Caco-2 (cell line): ENCODE measurements around the gene HCFC1R1. TPM values are rescaled to one million over a fixed set of nuclear protein-coding genes. Genes with fewer than 3 reads are reported as not detected.

Experiments
- BruUV-seq: library from RNA; stranded (reverse); fragments of 400-500 nt; replicated peaks from 2 replicates; lab custom pipeline; 2021; lab: Mats Ljungman, UMichigan
- CTCF ChIA-PET: fragments of 300-600 bp; sonication (Branson Sonifier 250); formaldehyde crosslinking; loops from one replicate; lab custom pipeline; 2022; ENCODE audit warnings: antibody characterized with exemption; lab: Charles Lee
- POLR2A ChIA-PET: fragments of 300-600 bp; sonication (Branson Sonifier 250); formaldehyde crosslinking; loops from one replicate; lab custom pipeline; 2022; ENCODE audit warnings: antibody characterized with exemption; lab: Charles Lee
- DNase-seq, 2 experiments: peaks; one replicate each; pipeline versions ENCODE4 v3.0.0 to v3.0.0-alpha.2; 2020 to 2022
- H3K27me3 ChIP-seq: replicated peaks from 2 replicates; pipeline ENCODE4 v1.6.0; 2011; ENCODE audit warnings: low read length; ENCODE audit not compliant: control insufficient read depth, insufficient read depth
- H3K36me3 ChIP-seq: 2 replicates; pipeline ENCODE4 v1.5.1; 2011; ENCODE audit warnings: low read length; ENCODE audit not compliant: control insufficient read depth, insufficient read depth
- H3K4me1 ChIP-seq: fragments of 250-450 bp; sonication (Bioruptor Pico); 2 replicates; pipeline ENCODE4 v1.5.1; 2020; ENCODE audit warnings: mild to moderate bottlenecking
- H3K4me3 ChIP-seq: 2 replicates; pipeline ENCODE4 v1.5.1; 2011; ENCODE audit warnings: low read depth, mild to moderate bottlenecking, control low read depth, low read length
- H3K9me3 ChIP-seq: fragments of 250-450 bp; sonication (Bioruptor Pico); 2 replicates; pipeline ENCODE4 v1.5.1; 2020; ENCODE audit warnings: mild to moderate bottlenecking, moderate library complexity
- H3K27ac Mint-ChIP-seq: one replicate; pipeline ENCODE4 v1.8.0; 2022; ENCODE audit warnings: mixed read lengths; ENCODE audit not compliant: unreplicated experiment
- H3K27me3 Mint-ChIP-seq: one replicate; pipeline ENCODE4 v1.8.0; 2022; ENCODE audit warnings: mixed read lengths; ENCODE audit not compliant: insufficient read depth, unreplicated experiment
- H3K36me3 Mint-ChIP-seq: one replicate; pipeline ENCODE4 v1.8.0; 2022; ENCODE audit warnings: mild to moderate bottlenecking, mixed read lengths; ENCODE audit not compliant: insufficient read depth, unreplicated experiment
- H3K4me1 Mint-ChIP-seq: one replicate; pipeline ENCODE4 v1.8.0; 2022; ENCODE audit warnings: low read depth, mixed read lengths; ENCODE audit not compliant: unreplicated experiment
- H3K4me3 Mint-ChIP-seq: one replicate; pipeline ENCODE4 v1.8.0; 2022; ENCODE audit warnings: mild to moderate bottlenecking, moderate library complexity, mixed read lengths; ENCODE audit not compliant: unreplicated experiment
- H3K9me3 Mint-ChIP-seq: one replicate; pipeline ENCODE4 v1.8.0; 2022; ENCODE audit warnings: mixed read lengths; ENCODE audit not compliant: unreplicated experiment
- CTCF ChIP-seq, 2 experiments: fragments of 200-600 bp in 1 of 2; IDR thresholded peaks; 1 replicate in 1 of 2; 2 replicates in 1 of 2; pipeline versions ENCODE4 v1.5.1 to v1.8.0; 2011 to 2022; ENCODE audit warnings: antibody characterized with exemption in 1 of 2, control low read depth in 1 of 2, inconsistent platforms in 1 of 2, low read depth in 1 of 2, low read length in 1 of 2, mild to moderate bottlenecking in 1 of 2, moderate library complexity in 1 of 2; ENCODE audit not compliant: insufficient read depth in 1 of 2, severe bottlenecking in 1 of 2, unreplicated experiment in 1 of 2
- intact Hi-C: fragments of 100-400 bp; cut with micrococcal nuclease; formaldehyde crosslinking; loops from one replicate; pipeline ENCODE4 v1.10.0; 2022; ENCODE audit not compliant: unreplicated experiment
- total RNA-seq: library from RNA; stranded (reverse); gene quantifications from 2 replicates; pipeline ENCODE4 v1.2.3, GENCODE V29; 2022

HCFC1R1 gene
- total RNA-seq, 1 experiment from 2014 or later, result 44.9 TPM

GRCh38 chr16:2996298-2996697 is 27.4 kb downstream of the HCFC1R1 start:
- H3K4me1 ChIP-seq, result 0 out of 2 replicates have a peak, but pooled peaks cover 3% of the 10 kb centered on the region
- no peak overlapping the region for H3K4me3 ChIP-seq
- H3K4me1 Mint-ChIP-seq, result no peaks in the 10 kb centered on the region
- H3K36me3 Mint-ChIP-seq, result peaks cover 6% of the 10 kb centered on the region
- CTCF ChIA-PET, result no interaction called here
- no peaks in the 10 kb centered on the region for H3K9me3 Mint-ChIP-seq
- intact Hi-C loops, result no loop called here
- no peak for DNase-seq
- POLR2A ChIA-PET, result interaction anchor here (0.8 kb wide), 1 partner anchor 24 kb away, joined by 3 read pairs; the partner anchor contains the start of gene TNFRSF12A
- BruUV-seq, result no TSS peak
- no peak overlapping the region for H3K27ac Mint-ChIP-seq
- H3K4me3 Mint-ChIP-seq, result no peak overlapping the region
- H3K9me3 ChIP-seq, result no peaks in the 10 kb centered on the region
- H3K27me3 ChIP-seq, result no peaks in the 10 kb centered on the region
- TF ChIP-seq CTCF (IDR thresholded peaks at IDR 0.05; ENCODE audit: insufficient read depth in 1 of 2, low read depth in 1 of 2, low read length in 1 of 2, severe bottlenecking in 1 of 2, unreplicated experiment in 1 of 2), result no peak
- no peaks in the 10 kb centered on the region for H3K27me3 Mint-ChIP-seq
- peaks cover 1% of the 10 kb centered on the region; the same call in 1 of the 2 replicates for H3K36me3 ChIP-seq

- ChIA-PET POLR2A (no interaction called here), CTCF (interaction anchor here (0.6 to 1.7 kb wide), 2 partner anchors 11 to 36 kb away, joined by 3 to 5 read pairs; no protein-coding TSS in a partner anchor)
- Mint-ChIP-seq H3K4me1 (no peaks in the 10 kb centered on the region), H3K27me3 (no peaks in the 10 kb centered on the region), H3K27ac (no peak overlapping the region), H3K9me3 (no peaks in the 10 kb centered on the region), H3K36me3 (no peaks in the 10 kb centered on the region), H3K4me3 (no peak overlapping the region)
- H3K9me3 ChIP-seq, result no peaks in the 10 kb centered on the region
- H3K27me3 ChIP-seq, result no peaks in the 10 kb centered on the region
- DNase-seq, result no peak
- TF ChIP-seq CTCF (IDR thresholded peaks at IDR 0.05; ENCODE audit: insufficient read depth in 1 of 2, low read depth in 1 of 2, low read length in 1 of 2, severe bottlenecking in 1 of 2, unreplicated experiment in 1 of 2), result no peak
- no TSS peak for BruUV-seq
- 0 out of 2 replicates have a peak, but pooled peaks cover 3% of the 10 kb centered on the region for H3K4me1 ChIP-seq
- no peaks in the 10 kb centered on the region for H3K36me3 ChIP-seq
- no peak overlapping the region for H3K4me3 ChIP-seq
- intact Hi-C loops, result no loop called here
Observed at GRCh38 chr16:2992383-2993081, 31.2 kb downstream of the HCFC1R1 start.

- no peak for DNase-seq
- CTCF ChIA-PET, result interaction anchor here (1.7 kb wide), 1 partner anchor 12 kb away, joined by 5 read pairs; no protein-coding TSS in a partner anchor
- intact Hi-C loops, result no loop called here
Observed at GRCh38 chr16:2991566-2992261, 32.0 kb downstream of the HCFC1R1 start.

More at GRCh38 chr16:2991566-2992261, 32.0 kb downstream of the HCFC1R1 start:
- TF ChIP-seq CTCF (IDR thresholded peaks at IDR 0.05; ENCODE audit: insufficient read depth in 1 of 2, low read depth in 1 of 2, low read length in 1 of 2, severe bottlenecking in 1 of 2, unreplicated experiment in 1 of 2), result no peak
- no TSS peak for BruUV-seq
- Histone ChIP-seq H3K4me3 (no peak overlapping the region), H3K9me3 (no peaks in the 10 kb centered on the region), H3K36me3 (no peaks in the 10 kb centered on the region), H3K4me1 (0 out of 2 replicates have a peak, but pooled peaks cover 3% of the 10 kb centered on the region), H3K27me3 (no peaks in the 10 kb centered on the region)
- Mint-ChIP-seq H3K36me3 (no peaks in the 10 kb centered on the region), H3K27ac (no peak overlapping the region), H3K27me3 (no peaks in the 10 kb centered on the region), H3K9me3 (no peaks in the 10 kb centered on the region), H3K4me3 (no peak overlapping the region), H3K4me1 (no peaks in the 10 kb centered on the region)
- POLR2A ChIA-PET, result no interaction called here
